HG02870 (cell line): ENCODE measurements around the gene CHST11.

Source experiments
- ATAC-seq: cut with Tn5 transposase; IDR thresholded peaks from one replicate; pipeline ENCODE4 v1.9.1; 2021; ENCODE audit warnings: mild to moderate bottlenecking, moderate library complexity; ENCODE audit not compliant: unreplicated experiment

Gene CHST11

GRCh38 chr12:104456417-104456949 is at the start of gene CHST11:
CHST11 (plus strand) TSS chr12:104456948.
- ATAC-seq, result peak; percentile 58

- ATAC-seq, result no peak
Observed at GRCh38 chr12:104407438-104407837, 49.3 kb upstream of the CHST11 start.

GRCh38 chr12:104407922-104408321 is 48.8 kb upstream of the CHST11 start:
- no peak for ATAC-seq

GRCh38 chr12:104410326-104410725 is 46.4 kb upstream of the CHST11 start:
- ATAC-seq, result no peak

DNA sequence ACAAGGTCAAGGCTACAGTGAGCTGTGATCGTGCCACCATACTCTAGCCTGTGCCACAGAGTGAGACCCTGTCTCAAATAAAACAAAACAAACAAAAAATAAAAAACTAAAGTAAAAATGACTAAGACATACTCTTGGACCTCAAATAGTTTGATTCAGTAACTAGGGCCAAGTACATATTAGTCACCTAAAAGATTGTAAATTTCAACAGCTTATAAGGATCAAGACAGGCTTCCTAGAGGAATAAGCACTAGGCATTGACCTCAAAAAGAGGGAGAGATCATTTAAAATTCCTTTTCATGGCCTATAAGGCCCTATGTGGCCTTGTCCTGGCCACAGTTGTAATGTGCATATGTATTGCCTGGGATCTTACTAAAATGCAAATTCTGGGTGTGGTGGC is 46.0 kb upstream of the CHST11 start:
- ATAC-seq, result no peak

- no peak for ATAC-seq
Observed at GRCh38 chr12:104411826-104412641, 44.7 kb upstream of the CHST11 start.

DNA sequence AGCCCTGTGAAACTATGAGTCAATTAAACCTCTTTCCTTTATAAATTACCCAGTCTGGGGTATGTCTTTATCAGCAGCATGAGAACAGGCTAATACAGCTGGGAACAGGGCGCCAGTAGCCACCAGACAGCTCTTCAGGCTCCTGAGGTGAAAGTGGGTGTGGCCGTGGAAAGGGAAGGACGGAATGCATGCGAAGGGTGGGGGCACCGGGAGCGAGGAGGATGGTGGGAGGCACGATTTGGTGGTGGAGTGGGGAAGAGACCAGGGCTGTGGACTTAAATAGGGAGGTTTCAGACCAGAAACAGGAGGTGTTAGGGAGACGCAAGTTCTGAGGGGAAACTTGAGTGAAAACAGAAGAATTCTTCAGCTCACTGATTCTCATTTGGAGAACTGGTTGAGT is 44.1 kb upstream of the CHST11 start:
- ATAC-seq, result no peak

DNA sequence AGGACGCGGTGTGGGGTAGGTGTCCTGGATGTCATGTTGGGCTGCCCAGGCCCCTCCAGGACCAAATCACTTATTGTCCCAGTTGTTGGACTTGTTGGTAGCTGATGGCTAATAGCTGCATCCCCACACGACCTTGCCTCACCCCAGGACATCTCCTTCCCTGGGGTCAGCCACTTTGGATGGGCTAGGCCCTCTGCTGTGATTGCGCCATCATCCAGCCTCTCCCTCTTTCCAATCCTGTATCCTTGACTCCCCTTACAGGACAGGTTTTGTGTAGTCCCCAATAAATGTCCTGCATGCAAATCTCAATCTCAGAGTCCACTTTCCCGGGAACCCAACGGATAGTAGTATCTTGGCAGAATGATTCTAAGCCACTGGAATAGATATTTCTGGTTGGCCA is 43.4 kb upstream of the CHST11 start:
- ATAC-seq, result no peak

- ATAC-seq, result no peak
Observed at GRCh38 chr12:104414581-104415341, 42.0 kb upstream of the CHST11 start.

GRCh38 chr12:104415342-104415980 is 41.3 kb upstream of the CHST11 start:
- ATAC-seq, result no peak

- ATAC-seq, result no peak
Observed at GRCh38 chr12:104416136-104416535, 40.6 kb upstream of the CHST11 start.

GRCh38 chr12:104416585-104416984 is 40.2 kb upstream of the CHST11 start:
- no peak for ATAC-seq

- no peak for ATAC-seq
Observed at GRCh38 chr12:104419717-104420116, 37.0 kb upstream of the CHST11 start.

- ATAC-seq, result no peak
Observed at GRCh38 chr12:104420868-104421267, 35.9 kb upstream of the CHST11 start.

GRCh38 chr12:104421343-104421742 is 35.4 kb upstream of the CHST11 start:
- ATAC-seq, result no peak

- ATAC-seq, result no peak
Observed at GRCh38 chr12:104422441-104422840, 34.3 kb upstream of the CHST11 start.

DNA sequence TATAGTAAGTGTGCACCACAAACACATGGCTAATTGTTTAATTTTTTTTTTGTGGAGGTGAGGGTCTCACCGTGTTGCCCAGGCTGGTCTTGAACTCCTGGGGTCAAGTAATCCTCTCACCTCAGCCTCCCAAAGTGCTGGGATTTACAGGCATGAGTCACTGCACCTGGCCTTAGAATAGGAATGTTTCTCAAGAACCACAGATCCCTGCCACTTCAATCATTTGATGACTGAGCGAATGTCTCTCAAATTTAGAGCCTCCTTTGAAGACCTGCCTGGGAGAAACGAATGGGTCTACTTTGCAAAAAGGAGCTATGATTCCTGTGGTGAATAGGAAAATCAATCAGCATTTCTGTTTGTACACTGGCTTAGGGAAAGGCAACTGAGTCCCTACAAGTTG is 33.5 kb upstream of the CHST11 start:
- ATAC-seq, result no peak

GRCh38 chr12:104423809-104424208 is 32.9 kb upstream of the CHST11 start:
- ATAC-seq, result no peak

GRCh38 chr12:104424955-104425354 is 31.8 kb upstream of the CHST11 start:
- ATAC-seq, result no peak

DNA sequence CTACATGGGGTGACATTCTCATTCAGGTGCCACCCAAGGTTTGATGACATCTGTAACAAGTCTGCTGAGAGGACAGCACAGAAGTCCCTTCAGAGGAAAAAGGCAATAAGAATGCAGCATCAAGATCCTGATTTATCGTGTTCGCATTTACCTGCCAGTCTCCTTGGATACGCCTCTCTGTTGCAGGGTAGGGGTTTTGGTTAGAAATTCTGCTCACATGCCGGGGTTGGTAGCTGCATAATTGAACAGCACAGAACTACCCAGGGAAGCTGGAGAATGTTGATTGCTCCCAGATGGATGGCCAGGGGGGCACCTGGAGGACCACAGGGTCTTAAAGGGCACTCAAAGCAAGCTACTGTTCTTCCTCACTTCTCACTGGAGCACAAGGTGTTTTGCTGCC is 31.1 kb upstream of the CHST11 start:
- ATAC-seq, result no peak

- no peak for ATAC-seq
Observed at GRCh38 chr12:104426926-104427546, 29.7 kb upstream of the CHST11 start.
